HG03135 (cell line): ENCODE measurements around the gene MICOS13.

Experiments
- ATAC-seq: cut with Tn5 transposase; IDR thresholded peaks from one replicate; pipeline ENCODE4 v1.9.1; 2021; ENCODE audit warnings: mild to moderate bottlenecking, moderate library complexity; ENCODE audit not compliant: unreplicated experiment

The MICOS13 gene

DNA sequence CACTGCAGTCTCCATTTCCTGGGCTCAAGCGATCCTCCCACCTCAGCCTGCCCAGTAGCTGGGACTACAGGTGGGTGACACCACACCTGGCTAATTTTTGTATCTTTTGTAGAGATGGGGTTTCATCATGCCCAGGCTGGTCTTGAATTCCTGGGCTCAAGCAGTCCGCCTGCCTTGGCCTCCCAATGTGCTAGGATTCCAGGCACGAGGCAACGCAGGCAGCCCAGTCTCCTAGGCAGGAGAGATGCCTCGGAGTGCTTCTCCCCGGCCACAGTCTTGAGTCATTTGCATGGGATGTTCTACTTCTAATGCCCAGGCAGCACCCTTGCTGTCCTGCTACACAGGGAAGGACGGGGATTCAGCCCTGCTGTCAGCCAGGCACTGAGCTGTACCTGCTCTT, 8.7 kb downstream of the MICOS13 start:
- no peak for ATAC-seq

GRCh38 chr19:5669212-5669611, 11.1 kb downstream of the MICOS13 start:
- ATAC-seq: no peak

- ATAC-seq: no peak
Measured at GRCh38 chr19:5667751-5668271, 12.5 kb downstream of the MICOS13 start.

- ATAC-seq: no peak
Measured at GRCh38 chr19:5666921-5667610, 13.2 kb downstream of the MICOS13 start.

- no peak for ATAC-seq
Measured at GRCh38 chr19:5665781-5666513, 14.4 kb downstream of the MICOS13 start.

DNA sequence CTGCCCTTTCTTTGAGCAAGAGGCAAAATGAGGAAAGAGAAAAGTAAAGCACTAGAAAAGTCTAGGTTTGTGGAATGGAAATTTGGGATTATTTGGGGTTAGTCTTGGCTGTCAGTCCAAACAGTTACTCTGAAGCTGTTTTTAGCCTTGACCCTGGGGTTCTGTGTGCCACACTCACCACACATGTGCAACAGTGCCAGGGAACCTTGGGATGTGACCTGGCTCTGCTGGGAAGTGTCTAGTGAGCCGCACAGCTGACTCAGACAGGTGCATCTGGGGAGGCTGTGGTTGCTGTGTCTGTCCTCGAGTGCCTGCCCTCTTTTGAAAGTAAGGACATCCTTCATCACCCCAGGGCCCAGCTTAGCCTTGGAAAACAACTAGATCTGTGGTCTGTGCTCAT, 15.8 kb downstream of the MICOS13 start:
- ATAC-seq: no peak

- ATAC-seq: no peak
Measured at GRCh38 chr19:5663904-5664303, 16.4 kb downstream of the MICOS13 start.

- no peak for ATAC-seq
Measured at GRCh38 chr19:5661483-5661882, 18.8 kb downstream of the MICOS13 start.

DNA sequence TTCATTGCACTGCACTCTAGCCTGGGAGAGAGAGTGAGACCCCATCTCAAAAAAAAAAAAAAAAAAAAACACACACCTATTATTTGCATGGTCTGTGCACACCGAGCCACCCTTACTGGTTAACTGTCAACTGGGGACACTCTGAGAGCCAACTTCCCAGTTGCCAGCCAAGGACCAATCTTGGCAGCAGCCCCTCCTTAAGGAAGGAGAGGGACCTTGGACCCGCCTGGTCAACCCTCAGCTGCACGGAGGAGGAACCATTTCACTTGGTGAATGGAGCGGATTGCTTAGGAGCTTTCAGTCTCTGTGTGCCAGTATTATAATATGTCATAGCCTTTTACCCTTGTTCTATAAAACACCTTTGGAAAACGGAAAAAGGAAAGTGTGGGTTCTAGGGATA, 24.9 kb downstream of the MICOS13 start:
- no peak for ATAC-seq

DNA sequence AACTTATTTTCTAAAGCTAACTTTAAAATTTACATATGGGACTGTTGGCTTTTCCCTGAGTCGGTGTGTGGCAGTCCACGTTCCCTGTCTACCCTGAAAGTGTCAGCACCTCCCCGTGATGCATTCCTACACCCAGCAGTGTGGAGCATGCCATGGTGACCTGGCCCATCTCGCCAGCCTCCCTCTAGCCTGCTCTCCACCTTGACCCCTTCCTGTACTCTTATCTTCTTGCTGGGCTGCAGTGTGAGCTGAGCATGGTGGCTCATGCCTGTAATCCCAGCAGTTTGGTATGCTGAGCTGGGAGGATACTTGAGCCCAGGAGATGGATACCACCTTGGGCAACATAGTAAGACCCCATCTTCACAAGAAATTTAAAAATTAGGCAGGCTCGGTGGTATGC, 25.4 kb downstream of the MICOS13 start:
- ATAC-seq: no peak

DNA sequence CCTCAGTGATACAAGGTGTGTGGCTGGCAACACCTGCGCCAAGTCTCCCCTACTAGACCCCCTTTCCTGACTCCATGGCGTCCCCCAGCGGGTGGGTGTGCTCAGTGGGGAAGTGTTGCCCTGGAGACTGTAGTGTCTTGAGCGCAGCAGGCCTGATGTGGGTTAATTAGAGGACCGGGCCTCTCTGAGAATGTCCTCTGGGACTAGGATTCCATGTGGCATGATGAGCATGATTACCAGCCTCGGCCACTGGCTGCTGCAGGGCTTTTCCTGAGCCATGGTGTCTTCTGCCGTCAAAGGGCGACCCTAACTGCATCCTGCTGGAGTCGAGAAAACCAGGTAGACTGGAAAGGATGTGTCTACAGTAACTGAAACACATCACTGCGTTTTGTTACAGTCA, 28.1 kb downstream of the MICOS13 start:
- ATAC-seq: no peak

DNA sequence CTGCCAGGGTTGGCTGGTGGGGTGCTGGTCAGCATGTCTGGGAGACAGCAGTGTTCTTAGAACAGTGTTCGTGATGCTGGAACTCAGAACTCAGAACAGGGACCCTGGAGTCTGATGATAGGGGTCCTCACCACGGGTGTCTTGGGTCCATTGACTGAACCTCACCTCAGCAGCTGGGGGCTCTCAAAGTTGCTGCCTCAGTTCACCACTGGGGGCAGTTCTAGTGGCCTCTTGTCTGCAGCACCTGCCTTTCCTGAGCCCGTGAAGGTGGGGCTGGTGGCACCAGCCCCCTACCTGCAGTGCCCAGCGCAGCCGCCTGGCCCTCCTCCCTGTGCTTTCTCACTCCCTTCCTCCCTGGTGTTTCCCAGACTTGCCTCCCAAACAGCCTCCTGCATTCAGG, 29.0 kb downstream of the MICOS13 start:
- no peak for ATAC-seq

- ATAC-seq: no peak
Measured at GRCh38 chr19:5648464-5648863, 31.9 kb downstream of the MICOS13 start.

DNA sequence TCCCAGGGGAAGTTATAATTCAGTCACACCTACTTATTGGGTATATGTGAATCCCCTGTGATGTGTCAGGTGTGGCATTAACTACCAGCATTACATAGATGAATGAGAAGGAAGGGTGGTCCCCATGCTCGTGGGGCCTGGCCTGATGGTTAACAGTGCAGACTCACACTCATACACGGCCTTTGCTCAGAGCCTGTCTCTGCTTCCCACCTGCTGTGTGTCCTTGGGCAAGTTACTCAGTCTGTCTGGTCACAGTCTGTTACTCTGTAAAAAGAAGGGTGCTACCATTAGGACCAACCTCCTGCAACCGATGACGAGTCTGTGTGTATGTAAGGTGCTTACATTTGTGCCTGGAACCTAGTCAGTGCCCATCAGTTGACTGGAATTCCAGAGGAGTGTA, 33.6 kb downstream of the MICOS13 start:
- no peak for ATAC-seq

- no peak for ATAC-seq
Measured at GRCh38 chr19:5645409-5645808, 34.9 kb downstream of the MICOS13 start.

- ATAC-seq: no peak
Measured at GRCh38 chr19:5644037-5644436, 36.3 kb downstream of the MICOS13 start.

DNA sequence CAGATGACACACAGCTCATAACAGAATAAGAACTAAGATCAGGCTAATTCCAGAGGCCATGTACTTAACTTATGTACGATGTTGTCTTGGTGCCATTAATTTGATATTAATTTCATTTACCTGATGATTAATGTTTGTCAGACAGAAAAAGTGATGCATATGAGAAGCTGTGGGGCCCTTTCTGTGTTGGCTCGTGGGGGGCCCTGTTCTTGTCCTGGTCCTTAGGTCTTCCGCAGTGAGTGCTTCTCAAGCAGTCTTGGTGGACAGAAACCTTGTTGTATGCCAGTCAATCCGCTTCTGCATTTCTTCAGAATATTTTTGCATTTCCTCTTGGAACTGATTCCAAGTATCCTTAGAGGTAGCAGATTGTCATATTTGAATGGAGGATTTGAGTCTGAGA, 37.3 kb downstream of the MICOS13 start:
- no peak for ATAC-seq

- ATAC-seq: no peak
Measured at GRCh38 chr19:5642204-5642603, 38.1 kb downstream of the MICOS13 start.

GRCh38 chr19:5641171-5641570, 39.1 kb downstream of the MICOS13 start:
- no peak for ATAC-seq

DNA sequence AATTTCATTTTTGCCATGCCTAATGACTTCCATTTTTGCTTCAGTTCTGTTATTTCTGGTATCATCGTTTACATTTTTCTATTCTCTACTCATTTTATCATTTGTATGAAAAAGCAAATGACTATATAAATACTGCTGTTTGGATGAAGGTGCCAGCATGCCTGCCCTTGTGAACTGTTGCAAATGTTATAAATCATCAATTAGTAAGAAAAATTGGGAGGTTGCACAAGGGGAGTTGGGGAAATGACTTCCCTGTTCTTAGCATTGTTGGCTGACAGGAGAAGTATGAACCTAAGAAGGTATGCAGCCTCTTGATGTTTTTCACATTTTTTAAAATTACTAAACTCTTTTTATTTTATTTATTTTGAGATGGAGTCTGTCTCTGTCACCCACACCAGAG, 42.3 kb downstream of the MICOS13 start:
- no peak for ATAC-seq

- no peak for ATAC-seq
Measured at GRCh38 chr19:5635427-5635826, 44.9 kb downstream of the MICOS13 start.

DNA sequence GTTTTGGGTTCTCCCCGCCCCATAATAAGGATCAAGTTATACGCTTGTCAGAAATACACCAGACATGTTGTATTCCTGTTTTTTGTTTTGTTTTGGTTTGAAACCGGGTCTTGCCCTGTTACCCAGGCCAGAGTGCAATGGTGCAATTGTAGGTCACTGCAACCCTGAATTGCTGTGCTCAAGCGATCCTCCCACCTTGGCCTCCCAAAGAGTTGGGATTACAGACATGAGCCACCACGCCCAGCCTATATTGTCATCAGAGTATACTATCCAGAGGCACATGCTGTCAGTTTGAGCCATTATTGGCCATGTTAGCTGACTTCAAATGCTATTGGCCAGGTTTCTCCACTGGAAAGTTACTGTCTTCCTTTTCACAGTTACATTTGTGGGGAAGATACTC, 47.7 kb downstream of the MICOS13 start:
- no peak for ATAC-seq
